B cell (primary cell): ENCODE measurements around the gene C1QTNF6. TPM values are rescaled to one million over a fixed set of nuclear protein-coding genes. Genes with fewer than 3 reads are reported as not detected.

Source experiments
- ATAC-seq: fragments of 200-7000 bp; cut with Tn5 transposase; one replicate; pipeline ENCODE4 v1.10.0; 2021; ENCODE audit warnings: low read depth, mild to moderate bottlenecking, moderate number of reproducible peaks, moderate library complexity
- CTCF ChIA-PET: fragments of 350-600 bp; sonication (Branson Sonifier 250); formaldehyde crosslinking; loops from one replicate; lab custom pipeline; 2021; ENCODE audit warnings: antibody characterized with exemption, inconsistent platforms; lab: Charles Lee
- POLR2A ChIA-PET: fragments of 350-600 bp; sonication (Branson Sonifier 250); formaldehyde crosslinking; loops from one replicate; lab custom pipeline; 2021; ENCODE audit warnings: antibody characterized with exemption; lab: Charles Lee
- DNase-seq: peaks from one replicate; pipeline ENCODE4 v3.0.0; 2013
- H2AFZ ChIP-seq: 2 replicates; pipeline ENCODE4 v1.6.1; 2012; ENCODE audit warnings: mild to moderate bottlenecking, low read depth, low read length; ENCODE audit not compliant: insufficient read depth, poor library complexity, severe bottlenecking
- H3K27ac ChIP-seq, 2 donors: 1 replicate in 1 of 2; 2 replicates in 1 of 2; pipeline ENCODE4 v1.5.1; 2012 to 2013; ENCODE audit warnings: low read length in 2 of 2, mild to moderate bottlenecking in 2 of 2, moderate library complexity in 1 of 2
- H3K27me3 ChIP-seq, 4 experiments: fragments of 200-600 bp in 1 of 4; sonication (generic) in 1 of 4; replicated peaks in 1 of 4; 1 replicate in 2 of 4; 2 replicates in 2 of 4; pipeline versions ENCODE4 v1.6.1 to v1.7.0; 2013 to 2016; ENCODE audit warnings: low read length in 3 of 4, mild to moderate bottlenecking in 2 of 4, mixed read lengths in 1 of 4, moderate library complexity in 1 of 4; ENCODE audit not compliant: insufficient read depth in 4 of 4, control insufficient read depth in 3 of 4; ENCODE audit errors: control extremely low read depth in 1 of 4
- H3K36me3 ChIP-seq, 2 experiments: replicated peaks in 1 of 2; 1 replicate in 1 of 2; 2 replicates in 1 of 2; pipeline versions ENCODE4 v1.6.1 to v1.7.1; 2013; ENCODE audit warnings: low read length in 1 of 2; ENCODE audit not compliant: insufficient read depth in 2 of 2, control insufficient read depth in 1 of 2; ENCODE audit errors: control extremely low read depth in 1 of 2, extremely low read depth in 1 of 2
- H3K4me1 ChIP-seq, 2 donors: fragments of 200-600 bp in 1 of 2; sonication (generic) in 1 of 2; 1 replicate in 1 of 2; 2 replicates in 1 of 2; pipeline versions ENCODE4 v1.5.1 to v1.6.1; 2013 to 2017; ENCODE audit warnings: low read length in 2 of 2; ENCODE audit not compliant: control insufficient read depth in 2 of 2, insufficient read depth in 2 of 2
- H3K4me2 ChIP-seq: replicated peaks from 2 replicates; pipeline ENCODE3; 2012; ENCODE audit warnings: mild to moderate bottlenecking, low read depth, low read length; ENCODE audit not compliant: poor library complexity, severe bottlenecking
- H3K4me3 ChIP-seq, 5 experiments: fragments of 200-600 bp in 1 of 5; sonication (generic) in 1 of 5; 1 replicate in 3 of 5; 2 replicates in 2 of 5; pipeline versions ENCODE4 v1.5.1 to v1.7.0; 2011 to 2016; ENCODE audit warnings: low read length in 4 of 5, mild to moderate bottlenecking in 4 of 5, low read depth in 2 of 5, control low read depth in 1 of 5, moderate library complexity in 1 of 5; ENCODE audit not compliant: insufficient read depth in 1 of 5; ENCODE audit errors: control extremely low read depth in 1 of 5, extremely low read depth in 1 of 5
- H3K79me2 ChIP-seq: fragments of 200-600 bp; sonication (generic); one replicate; pipeline ENCODE4 v1.6.0; 2016; ENCODE audit warnings: low read length; ENCODE audit not compliant: control insufficient read depth, insufficient read depth
- H3K9ac ChIP-seq: fragments of 200-600 bp; sonication (generic); 2 replicates; pipeline ENCODE4 v1.6.1; 2017; ENCODE audit warnings: mild to moderate bottlenecking, low read length, moderate library complexity
- H3K9me3 ChIP-seq, 3 donors: one replicate each; pipeline versions ENCODE4 v1.6.1 to v1.7.1; 2013; ENCODE audit warnings: low read length in 2 of 3; ENCODE audit not compliant: control insufficient read depth in 2 of 3, insufficient read depth in 1 of 3; ENCODE audit errors: control extremely low read depth in 1 of 3
- H4K20me1 ChIP-seq: 2 replicates; pipeline ENCODE4 v1.6.0; 2012; ENCODE audit warnings: mild to moderate bottlenecking, low read length; ENCODE audit not compliant: insufficient read depth, control insufficient read depth, poor library complexity, severe bottlenecking
- H3K27ac Mint-ChIP-seq: one replicate; pipeline ENCODE4 v1.8.0; 2021; ENCODE audit warnings: mixed read lengths
- H3K27me3 Mint-ChIP-seq: one replicate; pipeline ENCODE4 v1.8.0; 2021; ENCODE audit warnings: mixed read lengths
- H3K4me1 Mint-ChIP-seq: one replicate; pipeline ENCODE4 v1.8.0; 2021; ENCODE audit warnings: mixed read lengths
- H3K4me3 Mint-ChIP-seq: one replicate; pipeline ENCODE4 v1.8.0; 2021; ENCODE audit warnings: mixed read lengths
- H3K9me3 Mint-ChIP-seq: one replicate; pipeline ENCODE4 v1.8.0; 2022; ENCODE audit warnings: mixed read lengths; ENCODE audit not compliant: insufficient read depth
- CTCF ChIP-seq: fragments of 200-600 bp; IDR thresholded peaks from one replicate; pipeline ENCODE4 v1.8.0; 2022; ENCODE audit warnings: antibody characterized with exemption, mild to moderate bottlenecking
- EZH2 ChIP-seq: IDR thresholded peaks from 2 replicates; pipeline ENCODE4 v1.6.1; 2012; ENCODE audit warnings: borderline replicate concordance, low read depth, mild to moderate bottlenecking, moderate library complexity, low read length; ENCODE audit not compliant: insufficient read depth, poor library complexity, severe bottlenecking
- WGBS: methylation state at CpG from one replicate; pipeline ENCODE4 v1.1.5; 2013; ENCODE audit warnings: missing lambda C conversion rate; ENCODE audit not compliant: insufficient coverage; 5-methylcytosine and 5-hydroxymethylcytosine counted together
- intact Hi-C: fragments of 100-400 bp; cut with micrococcal nuclease; formaldehyde crosslinking; loops from one replicate; pipeline ENCODE4 v1.10.0; 2022
- polyA plus RNA-seq: library from polyadenylated mRNA; depleted of rRNA; stranded (reverse); fragments of >200 nt; gene quantifications from 2 replicates; pipeline ENCODE4 v1.2.3, GENCODE V29; 2012
- total RNA-seq, 2 donors: library from RNA; stranded (reverse); fragments of 120-200 nt in 1 of 2; gene quantifications; 1 replicate in 1 of 2; 2 replicates in 1 of 2; pipeline versions ENCODE4 v1.2.3 to v1.2.4, GENCODE V29; 2013 to 2022

The C1QTNF6 gene
- total and polyA plus RNA-seq, 2 donors (not counting 1 experiment from before 2014, with no cell fraction given) = 18.5 to 33.9 TPM

- Mint-ChIP-seq H3K4me3 (peak overlapping the region; percentile 69), H3K27ac (peak overlapping the region; percentile 94), H3K9me3 (no peaks in the 10 kb centered on the region), H3K27me3 (no peaks in the 10 kb centered on the region), H3K4me1 (peaks cover 68% of the 10 kb centered on the region)
- Histone ChIP-seq H4K20me1 (no peaks in the 10 kb centered on the region), H3K27me3 (no peaks in the 10 kb centered on the region), H3K4me1 (peaks cover 65 to 74% of the 10 kb centered on the region in 2 donors), H3K9ac (peak overlapping the region; percentile 52), H3K27ac (peak overlapping the region; percentile 87 to 93), H2AFZ (no peak overlapping the region), H3K4me2 (peak overlapping the region; percentile 78), H3K79me2 (peaks cover 23% of the 10 kb centered on the region), H3K36me3 (peaks cover 0 to 7% of the 10 kb centered on the region in 2 experiments), H3K4me3 (peak overlapping the region in 4 of 5 experiments; percentile 11 to 29 (median 22)), H3K9me3 (peaks cover 0 to 8% (median 0%) of the 10 kb centered on the region in 3 donors)
- TF ChIP-seq CTCF (no peak), EZH2 (no peak)
- ATAC-seq (peak; percentile 88), DNase-seq (peak; percentile 93)
- CTCF ChIA-PET = interaction anchor here (2.9 to 11.7 kb wide), 4 partner anchors 11 to 42 kb away, joined by 17 to 129 read pairs (median 54); partner anchors contain the start of gene RAC2
- no CpG with 5 or more reads among the region's 7 CpGs for WGBS
- intact Hi-C loops = loop anchor here (1.0 kb wide), 3 partner anchors 11 to 23 kb away; no protein-coding TSS in a partner anchor
- POLR2A ChIA-PET = interaction anchor here (1.0 to 4.0 kb wide), 5 partner anchors 11 to 26 kb away, joined by 5 to 21 read pairs (median 10); partner anchors contain the start of gene RAC2
Measured at GRCh38 chr22:37218771-37219411, 30.8 kb upstream of the C1QTNF6 start.

- intact Hi-C loops = loop anchor here (1.0 kb wide), 1 partner anchor 19 kb away; no protein-coding TSS in a partner anchor
- TF ChIP-seq CTCF = no peak
- TF ChIP-seq EZH2 = no peak
- no peaks in the 10 kb centered on the region for H3K27me3 ChIP-seq
- H3K9me3 Mint-ChIP-seq = no peaks in the 10 kb centered on the region
- no peak overlapping the region for H2AFZ ChIP-seq
- peak overlapping the region; percentile 87 to 93 for H3K27ac ChIP-seq
- no peaks in the 10 kb centered on the region for H4K20me1 ChIP-seq
- CTCF ChIA-PET = interaction anchor here (2.9 to 11.7 kb wide), 4 partner anchors 12 to 42 kb away, joined by 17 to 129 read pairs (median 54); partner anchors contain the start of gene RAC2
- H3K4me3 Mint-ChIP-seq = peak overlapping the region; percentile 69
- peaks cover 25% of the 10 kb centered on the region for H3K79me2 ChIP-seq
- peak overlapping the region; percentile 94 for H3K27ac Mint-ChIP-seq
- H3K27me3 Mint-ChIP-seq = no peaks in the 10 kb centered on the region
- WGBS = 50% methylated on average over 1 of the region's 6 CpGs
- H3K9me3 ChIP-seq = peaks cover 0 to 8% (median 0%) of the 10 kb centered on the region in 3 donors
- H3K4me2 ChIP-seq = peak overlapping the region; percentile 78
- DNase-seq (no peak), ATAC-seq (no peak)
- H3K9ac ChIP-seq = peak overlapping the region; percentile 52
- peaks cover 63% of the 10 kb centered on the region for H3K4me1 Mint-ChIP-seq
- H3K36me3 ChIP-seq = peaks cover 0 to 2% of the 10 kb centered on the region in 2 experiments
- POLR2A ChIA-PET = interaction anchor here (1.0 to 4.0 kb wide), 5 partner anchors 11 to 26 kb away, joined by 5 to 21 read pairs (median 10); partner anchors contain the start of gene RAC2
- H3K4me1 ChIP-seq = peaks cover 60 to 69% of the 10 kb centered on the region in 2 donors
- peak overlapping the region in 4 of 5 experiments; percentile 11 to 27 (median 21) for H3K4me3 ChIP-seq
Measured at GRCh38 chr22:37218399-37218770, 30.3 kb upstream of the C1QTNF6 start.
